Measurements from ENCODE around the gene LDLRAD4. TPM values are rescaled to one million over a fixed set of nuclear protein-coding genes. Genes with fewer than 3 reads are reported as not detected.

The LDLRAD4 gene
- total RNA-seq, 1 experiment from 2014 or later: 15.5 TPM

DNA sequence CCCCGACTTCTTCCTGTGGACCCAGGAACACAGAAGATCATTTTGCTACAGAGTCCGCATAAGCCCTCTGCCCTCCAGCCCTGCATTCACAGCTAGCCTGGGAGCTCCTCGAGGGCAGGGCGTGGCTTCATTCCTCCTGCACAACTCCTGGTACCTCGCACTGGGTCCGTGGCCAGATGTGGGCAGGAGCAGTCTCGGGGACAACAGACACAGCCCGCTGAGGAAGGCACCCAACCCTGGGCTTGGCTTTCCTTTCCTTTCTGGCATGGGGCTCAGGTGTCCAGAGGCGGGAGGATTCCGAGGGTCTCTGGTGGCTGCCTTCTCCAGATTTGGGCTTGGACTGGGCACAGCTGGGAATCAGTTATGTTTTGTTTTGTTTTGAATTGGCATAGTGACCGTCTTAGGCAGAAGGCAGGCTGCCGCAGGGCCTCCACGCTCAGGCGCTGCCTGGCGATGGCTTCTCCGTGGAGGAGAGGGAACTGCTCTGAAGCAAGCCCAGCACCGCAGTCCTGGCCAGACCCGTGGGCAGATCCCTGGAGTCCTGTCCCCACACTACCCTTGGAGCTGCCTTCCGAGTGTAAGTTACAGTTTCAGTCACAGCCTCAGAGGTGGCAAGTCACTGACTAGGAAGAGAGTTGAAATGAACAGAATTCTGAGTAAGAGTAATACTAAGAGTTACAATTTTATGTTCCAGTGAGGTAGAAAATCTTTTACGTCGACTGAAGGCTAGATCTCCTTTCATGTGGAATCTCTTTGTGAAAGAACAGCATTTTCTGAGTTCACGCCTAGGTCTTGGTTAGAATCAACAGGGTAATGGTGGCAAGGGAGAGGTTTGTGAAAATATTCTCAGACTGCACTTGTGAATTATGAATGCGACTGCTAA lies 47.9 kb downstream of the LDLRAD4 start:
- in situ Hi-C loops (cut with HindIII; ENCODE audit: low pct_unique_long_range_greater_than_20kb, low sequenced_read_pairs): no loop called here
- no peak for DNase-seq (ENCODE audit: low read depth, low spot score)

DNA sequence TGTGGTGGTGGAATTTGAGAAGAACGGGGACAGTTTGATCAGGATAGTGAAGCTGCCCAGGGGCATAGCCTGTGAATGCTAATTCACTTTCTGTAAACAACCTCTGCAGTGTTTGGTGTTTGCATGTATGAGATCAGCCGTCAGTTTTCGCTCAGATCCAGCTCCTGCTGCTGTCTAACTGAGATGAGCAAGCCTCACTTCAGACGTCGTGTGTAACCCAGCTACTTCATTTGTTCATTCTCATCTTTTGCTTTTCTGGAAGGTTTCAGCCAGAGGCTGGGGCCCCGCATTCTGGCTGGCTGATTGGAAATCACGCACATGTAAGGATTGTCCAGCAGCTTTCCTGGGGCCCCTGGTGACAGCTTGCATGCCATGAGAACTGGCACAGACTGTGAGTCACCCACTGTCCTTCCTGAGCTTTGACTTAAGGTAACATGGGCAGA lies 48.9 kb downstream of the LDLRAD4 start:
- DNase-seq (ENCODE audit: low read depth, low spot score): peak; percentile 29
- in situ Hi-C loops (cut with HindIII; ENCODE audit: low pct_unique_long_range_greater_than_20kb, low sequenced_read_pairs): no loop called here

DNA sequence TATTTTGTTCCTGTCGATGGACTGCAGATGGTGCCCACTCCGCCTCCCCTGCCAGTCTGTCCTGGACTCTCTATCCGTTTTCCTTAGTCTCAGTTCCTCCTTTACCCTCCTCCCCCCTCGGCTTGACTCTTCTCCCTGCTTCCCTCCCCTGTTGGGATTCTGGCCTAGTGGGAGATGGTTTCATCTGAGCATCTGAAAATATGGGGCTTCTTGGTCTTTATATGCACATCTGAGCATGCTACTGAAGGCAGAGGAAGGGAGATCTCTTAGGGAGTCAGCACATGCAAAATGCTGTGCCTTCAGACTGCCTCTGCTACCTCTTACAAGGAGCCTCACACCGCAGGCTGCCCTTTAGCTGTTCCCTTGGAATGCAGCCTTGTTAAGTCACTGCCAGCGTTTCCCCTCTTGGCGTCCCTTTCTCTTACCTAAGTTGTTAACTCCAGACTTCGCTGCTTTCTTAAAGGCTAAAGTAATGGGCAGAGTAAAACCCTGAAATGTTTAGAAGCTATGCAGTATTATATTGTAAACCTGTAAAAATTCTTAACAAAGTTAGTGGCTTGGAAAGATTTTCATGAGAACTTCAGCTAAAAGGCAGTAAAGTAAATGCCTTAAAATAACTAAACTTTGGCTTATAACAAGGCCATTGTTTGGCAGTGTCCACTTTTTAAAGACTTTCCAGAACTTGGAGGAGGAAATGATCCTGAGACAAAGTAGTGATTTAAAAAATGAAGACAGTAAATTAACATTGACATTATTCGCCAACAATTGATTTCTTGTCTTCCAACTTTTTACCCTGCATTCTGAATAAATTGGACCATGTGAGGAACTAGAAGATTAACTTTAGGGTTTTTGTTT lies 49.8 kb downstream of the LDLRAD4 start:
- in situ Hi-C loops (cut with HindIII; ENCODE audit: low pct_unique_long_range_greater_than_20kb, low sequenced_read_pairs): no loop called here
- DNase-seq (ENCODE audit: low read depth, low spot score): peak; percentile 96

DNA sequence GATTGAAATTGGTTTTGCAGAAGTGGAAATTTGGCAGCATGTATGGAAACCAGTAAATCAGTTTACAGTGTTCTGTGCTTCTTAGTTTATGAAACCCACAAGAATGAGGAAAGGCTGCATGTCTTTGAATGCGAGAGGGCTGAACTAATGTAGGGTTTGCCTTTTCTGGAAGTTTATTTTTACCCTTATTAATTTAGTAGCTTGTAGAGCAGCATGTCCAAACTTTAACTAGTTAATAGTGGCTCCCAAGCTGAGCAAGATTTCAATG lies 50.4 kb downstream of the LDLRAD4 start:
- in situ Hi-C loops (cut with HindIII; ENCODE audit: low pct_unique_long_range_greater_than_20kb, low sequenced_read_pairs): no loop called here

DNA sequence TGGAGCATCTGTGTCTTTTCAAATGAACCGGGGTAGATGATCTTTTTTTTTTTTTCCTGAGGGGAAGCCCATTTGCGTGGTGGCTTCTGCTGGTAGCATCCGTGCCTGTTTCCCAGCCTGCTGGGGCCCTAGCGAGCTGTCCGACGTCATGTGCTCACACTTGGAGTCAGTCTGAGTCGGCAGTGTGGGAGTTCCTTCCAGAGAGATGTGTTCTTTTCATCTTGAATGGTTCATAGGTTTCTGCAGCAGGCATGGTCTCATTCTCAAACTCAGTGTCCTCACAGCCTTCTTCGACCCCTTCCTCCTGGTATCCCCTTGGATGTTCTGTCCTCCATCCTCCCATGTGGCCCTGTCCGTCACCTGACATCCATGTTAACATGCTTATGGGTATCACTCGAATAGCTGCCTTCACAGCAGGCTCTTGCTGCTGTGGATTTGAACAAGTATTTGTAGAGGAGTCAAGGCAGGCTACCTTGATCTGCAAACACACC lies 51.0 kb downstream of the LDLRAD4 start:
- in situ Hi-C loops (cut with HindIII; ENCODE audit: low pct_unique_long_range_greater_than_20kb, low sequenced_read_pairs): no loop called here

More for the DNA sequence above, 50.4 kb downstream of the LDLRAD4 start:
- no peak for DNase-seq (ENCODE audit: low read depth, low spot score)

DNA sequence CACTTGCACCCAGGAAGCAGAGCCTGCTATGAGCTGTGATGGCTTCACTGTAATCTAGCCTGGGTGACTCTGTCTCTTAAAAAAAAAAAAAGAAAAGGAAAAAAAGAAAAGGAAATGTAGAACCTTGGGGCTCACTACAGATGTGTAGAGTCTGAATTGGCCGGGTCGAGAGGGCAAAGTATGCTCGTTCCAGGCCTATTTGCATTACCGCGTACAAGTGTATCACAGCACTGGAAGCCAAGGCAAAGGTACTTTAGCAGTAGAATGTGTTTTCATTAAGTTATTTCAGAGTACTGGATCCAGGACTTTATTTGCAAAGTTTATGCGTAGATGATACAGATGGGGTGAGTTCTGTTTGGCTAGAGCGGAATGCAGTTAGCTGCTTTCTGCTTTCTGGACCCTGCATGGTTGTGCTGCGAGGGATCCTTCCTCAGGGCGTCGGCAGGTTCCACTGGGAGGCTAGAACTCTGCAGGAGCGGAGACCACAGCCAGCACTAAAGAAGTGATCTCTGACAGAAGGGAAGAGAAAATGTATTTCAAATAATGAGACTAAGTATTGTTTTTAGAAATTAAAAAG lies 51.8 kb downstream of the LDLRAD4 start:
- in situ Hi-C loops (cut with HindIII; ENCODE audit: low pct_unique_long_range_greater_than_20kb, low sequenced_read_pairs): no loop called here
- DNase-seq (ENCODE audit: low read depth, low spot score): no peak

More for the DNA sequence above, 51.0 kb downstream of the LDLRAD4 start:
- DNase-seq (ENCODE audit: low read depth, low spot score): peak; percentile 68

DNA sequence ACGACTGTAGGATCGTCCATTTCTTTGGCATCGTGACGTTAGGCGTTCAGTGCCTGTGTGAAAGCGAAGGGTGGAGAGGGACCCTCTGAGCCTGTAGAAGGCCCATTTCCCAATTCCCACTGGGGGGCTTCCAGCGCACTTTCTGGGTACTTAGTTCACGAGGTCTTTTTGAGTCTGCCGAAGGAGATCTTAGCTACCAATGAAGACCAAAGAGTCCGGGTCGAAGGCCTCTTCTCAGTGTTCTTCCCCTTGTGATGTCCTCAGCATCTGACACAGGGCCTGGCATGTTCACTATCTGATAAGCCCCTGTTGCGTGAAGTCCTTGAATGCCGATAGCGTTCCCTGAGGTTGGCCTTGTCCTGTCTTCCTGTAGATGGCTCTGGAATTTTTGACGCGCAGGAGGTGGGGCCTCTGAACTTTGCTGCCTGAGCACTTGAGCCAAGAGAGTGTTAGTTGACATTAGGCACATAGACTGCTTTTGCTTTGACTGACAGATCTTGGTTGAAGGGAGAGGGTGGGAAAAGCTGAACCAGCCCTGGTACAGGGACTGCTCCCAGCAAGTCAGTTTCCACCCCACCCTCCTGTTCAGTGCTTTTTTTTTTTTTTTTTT lies 52.8 kb downstream of the LDLRAD4 start:
- no peak for DNase-seq (ENCODE audit: low read depth, low spot score)
- in situ Hi-C loops (cut with HindIII; ENCODE audit: low pct_unique_long_range_greater_than_20kb, low sequenced_read_pairs): no loop called here

DNA sequence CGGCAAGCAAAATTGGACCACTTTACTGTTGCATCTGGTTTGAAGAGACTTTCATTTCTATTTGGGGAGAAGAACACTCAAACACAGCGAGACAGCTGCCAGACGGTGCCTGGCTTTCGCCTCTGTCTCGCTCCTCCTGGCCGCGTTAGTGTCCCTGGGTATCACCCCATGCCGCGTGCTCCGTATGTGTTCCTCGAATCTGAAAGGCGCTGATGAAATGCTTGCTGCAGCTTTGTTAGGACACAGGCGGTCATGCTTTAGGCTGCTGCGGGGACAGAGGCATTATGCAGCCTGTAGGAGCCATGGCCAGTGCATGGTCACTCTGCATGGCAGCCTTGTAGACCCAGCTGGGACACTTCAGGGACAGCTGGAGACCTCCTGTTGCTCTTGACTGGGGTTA lies 53.9 kb downstream of the LDLRAD4 start:
- DNase-seq (ENCODE audit: low read depth, low spot score): no peak

DNA sequence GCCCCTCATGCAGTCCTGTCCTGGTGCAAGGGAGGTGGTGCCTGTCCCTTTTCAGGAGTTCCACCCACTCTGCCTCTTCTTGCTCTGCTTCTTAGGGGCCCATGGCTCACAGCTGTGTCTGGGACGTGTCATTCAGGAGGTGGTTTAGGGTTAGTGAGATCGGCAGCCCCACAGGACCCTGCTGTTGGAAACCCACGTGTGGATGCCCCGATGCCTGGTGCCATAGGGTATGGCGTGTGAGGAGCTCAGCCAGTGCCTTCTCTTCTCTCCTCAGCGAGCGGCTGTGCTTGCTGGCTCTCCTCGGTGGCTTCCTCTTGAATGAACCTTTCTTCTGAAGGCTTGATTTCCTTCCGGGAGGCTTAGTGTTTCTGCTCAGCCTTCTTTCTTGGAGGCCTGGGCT lies 55.2 kb downstream of the LDLRAD4 start:
- in situ Hi-C loops (cut with HindIII; ENCODE audit: low pct_unique_long_range_greater_than_20kb, low sequenced_read_pairs): no loop called here
- DNase-seq (ENCODE audit: low read depth, low spot score): no peak

More for the DNA sequence above, 53.9 kb downstream of the LDLRAD4 start:
- in situ Hi-C loops (cut with HindIII; ENCODE audit: low pct_unique_long_range_greater_than_20kb, low sequenced_read_pairs): no loop called here

DNA sequence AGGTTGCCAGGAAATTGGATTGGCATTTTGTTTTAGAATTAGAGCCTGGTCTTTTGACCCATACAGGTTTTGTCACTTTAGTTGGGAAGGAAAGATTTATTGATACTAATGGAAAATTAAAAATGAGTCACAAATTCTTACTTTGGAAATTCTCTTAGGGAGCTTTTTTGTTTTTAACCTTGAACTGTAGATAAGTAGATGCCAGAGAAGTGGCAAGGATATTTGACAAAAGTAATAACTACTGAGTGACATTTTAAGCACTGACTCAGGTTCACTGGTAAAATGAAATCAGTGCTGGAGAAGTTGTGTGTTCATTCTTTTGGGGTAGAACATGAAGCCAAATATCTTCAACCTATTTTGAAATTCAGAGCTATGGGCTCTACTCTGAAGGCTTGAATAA lies 56.5 kb downstream of the LDLRAD4 start:
- in situ Hi-C loops (cut with HindIII; ENCODE audit: low pct_unique_long_range_greater_than_20kb, low sequenced_read_pairs): no loop called here
- no peak for DNase-seq (ENCODE audit: low read depth, low spot score)

DNA sequence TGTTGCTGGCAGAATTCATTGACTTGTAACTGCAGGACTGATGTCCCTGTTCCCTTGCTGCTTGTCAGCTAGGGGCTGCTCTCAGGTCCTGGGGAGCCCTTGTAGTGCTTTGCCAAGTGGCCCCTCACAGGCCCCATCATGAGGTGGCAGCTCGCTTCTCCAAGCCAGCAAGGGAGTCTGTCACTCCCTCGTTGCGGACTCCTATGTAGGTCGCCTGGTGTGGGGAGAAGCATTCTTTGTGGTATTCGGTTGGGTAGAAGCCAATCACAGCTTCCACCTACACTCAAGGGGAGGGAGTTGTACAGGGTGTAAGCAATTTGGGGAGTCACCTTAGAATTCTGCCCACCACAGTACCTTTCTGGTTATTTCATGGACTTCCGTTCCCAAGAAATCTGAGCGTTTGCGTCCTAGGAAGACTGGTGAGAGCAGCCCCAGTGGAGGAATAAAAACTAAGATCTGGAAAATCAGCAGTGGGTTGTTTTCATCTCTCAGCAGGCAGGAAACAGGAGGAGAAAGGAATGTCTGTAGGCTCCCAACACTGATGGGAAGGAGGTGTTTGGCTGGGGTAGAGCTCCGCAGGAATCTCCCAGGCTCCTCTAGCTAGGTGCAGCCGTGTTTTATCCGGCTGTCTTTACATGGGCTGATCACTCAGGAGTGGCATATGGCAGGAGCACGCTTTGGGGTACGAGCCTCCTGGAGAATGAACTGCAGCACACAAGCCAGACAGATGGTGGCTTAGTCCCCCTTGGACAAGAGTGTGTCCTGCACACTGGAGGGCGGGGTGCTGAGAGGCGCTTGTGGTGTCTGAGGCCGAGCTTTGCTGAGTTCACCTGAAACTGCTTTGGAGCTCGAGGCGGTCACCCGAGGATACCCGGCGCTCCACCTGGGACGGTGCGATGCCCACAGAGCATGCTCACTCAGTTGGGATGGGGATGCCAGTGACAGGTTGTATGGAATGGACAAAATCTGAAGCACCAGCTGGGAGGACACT lies 58.3 kb downstream of the LDLRAD4 start:
- DNase-seq (ENCODE audit: low read depth, low spot score): no peak
- in situ Hi-C loops (cut with HindIII; ENCODE audit: low pct_unique_long_range_greater_than_20kb, low sequenced_read_pairs): no loop called here

DNA sequence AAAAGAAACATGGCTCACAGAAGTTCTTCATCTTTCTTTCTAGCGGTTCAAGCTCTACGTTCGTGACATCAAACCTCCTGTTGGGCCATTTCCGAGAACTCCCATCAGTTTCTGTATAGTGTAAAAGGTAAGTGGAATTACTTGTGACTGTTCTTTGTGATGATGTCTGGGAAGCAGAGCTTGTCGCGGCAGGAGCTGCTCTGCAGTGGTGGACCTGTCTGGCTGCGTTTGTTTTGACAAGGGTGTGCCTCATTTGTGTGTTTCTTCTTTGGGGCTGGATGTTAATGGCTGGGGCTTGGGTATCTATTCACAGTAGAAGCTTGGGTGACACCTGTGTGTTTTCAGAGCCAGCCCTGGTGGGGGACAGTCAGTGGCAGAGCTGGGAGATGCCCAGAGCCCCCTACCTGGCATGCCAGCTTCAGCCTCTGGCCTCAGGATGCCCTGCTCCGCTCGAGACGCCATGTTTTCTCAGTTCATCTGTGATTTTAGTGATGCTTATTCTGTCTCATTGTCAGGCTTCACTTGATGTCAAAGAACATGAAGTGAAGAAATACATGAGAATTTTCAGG lies 59.6 kb downstream of the LDLRAD4 start:
- in situ Hi-C loops (cut with HindIII; ENCODE audit: low pct_unique_long_range_greater_than_20kb, low sequenced_read_pairs): no loop called here
- no peak for DNase-seq (ENCODE audit: low read depth, low spot score)

DNA sequence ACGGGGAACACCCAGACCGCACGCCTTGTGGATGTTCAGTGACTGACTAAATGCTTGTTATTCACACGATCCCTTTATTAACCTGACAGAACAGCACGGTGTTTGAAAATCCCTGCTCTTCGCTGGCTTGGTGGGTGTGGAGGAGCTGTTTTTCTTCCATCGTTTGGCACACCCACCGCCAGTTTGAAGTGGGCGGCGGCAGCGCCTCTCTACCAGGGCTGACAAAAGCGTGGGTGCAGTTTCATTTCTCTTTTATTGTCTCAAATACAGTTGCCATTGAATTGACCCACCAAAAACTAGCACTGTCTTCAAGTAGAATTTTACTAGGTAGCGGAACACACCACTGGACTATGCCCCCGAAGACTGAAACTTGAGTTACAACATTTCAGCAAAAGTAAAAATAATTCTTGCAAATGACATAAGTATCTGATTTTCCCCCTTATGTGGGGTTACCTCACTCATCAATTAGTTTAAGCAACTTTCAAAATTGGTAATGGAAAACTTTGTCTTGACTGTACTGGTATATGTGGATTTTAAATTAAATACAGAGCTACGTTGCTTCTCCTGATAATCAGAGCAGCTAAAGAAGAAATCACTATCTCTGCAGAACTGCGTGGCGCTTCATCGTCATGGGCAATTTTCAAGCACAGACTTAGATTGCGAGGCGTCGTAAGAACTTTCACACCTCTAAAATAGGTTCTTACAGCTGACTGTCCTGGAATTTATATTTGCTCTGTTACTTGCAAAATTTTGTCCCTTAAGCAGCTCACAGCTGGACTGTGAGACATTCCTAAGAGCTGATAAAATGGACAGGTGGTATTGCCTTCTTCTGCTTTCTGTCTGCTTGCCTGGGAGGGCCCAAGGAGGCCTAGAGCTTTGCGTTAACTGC lies 60.9 kb downstream of the LDLRAD4 start:
- in situ Hi-C loops (cut with HindIII; ENCODE audit: low pct_unique_long_range_greater_than_20kb, low sequenced_read_pairs): no loop called here
- DNase-seq (ENCODE audit: low read depth, low spot score): no peak

DNA sequence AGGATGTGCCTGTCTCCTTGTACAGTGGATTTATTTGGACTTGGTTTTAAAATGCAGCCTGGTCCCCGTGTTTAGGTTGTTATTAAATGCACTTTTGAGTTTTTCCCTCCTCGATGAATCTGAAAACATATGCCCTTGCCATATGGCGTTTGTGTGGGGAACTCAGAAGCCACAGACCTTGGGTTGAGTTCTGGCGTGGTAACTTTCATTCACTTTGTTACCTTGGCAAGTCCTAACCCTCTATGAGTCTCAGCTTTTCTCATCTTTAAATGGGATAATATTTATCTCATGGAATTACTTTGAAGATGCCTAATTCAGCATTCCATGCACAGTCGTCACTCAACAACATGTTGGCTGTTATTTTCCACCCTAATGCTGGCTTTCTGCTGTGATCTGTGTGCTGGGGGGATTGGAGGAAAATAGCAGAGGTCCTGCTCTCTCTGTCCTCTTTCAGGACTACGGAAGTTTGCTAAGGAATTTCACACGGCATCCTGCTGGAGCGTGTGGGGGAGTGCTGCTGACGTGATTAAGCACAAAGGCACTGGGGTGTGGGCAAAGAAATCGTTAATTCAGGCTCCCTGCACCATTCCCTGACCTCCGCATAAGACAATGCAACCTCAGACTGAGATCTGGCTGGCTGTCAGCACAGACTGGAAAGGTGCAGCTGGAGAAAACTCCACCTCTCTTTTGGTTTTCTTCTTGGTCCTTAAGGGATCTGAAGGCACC lies 61.7 kb downstream of the LDLRAD4 start:
- no peak for DNase-seq (ENCODE audit: low read depth, low spot score)
- in situ Hi-C loops (cut with HindIII; ENCODE audit: low pct_unique_long_range_greater_than_20kb, low sequenced_read_pairs): no loop called here

DNA sequence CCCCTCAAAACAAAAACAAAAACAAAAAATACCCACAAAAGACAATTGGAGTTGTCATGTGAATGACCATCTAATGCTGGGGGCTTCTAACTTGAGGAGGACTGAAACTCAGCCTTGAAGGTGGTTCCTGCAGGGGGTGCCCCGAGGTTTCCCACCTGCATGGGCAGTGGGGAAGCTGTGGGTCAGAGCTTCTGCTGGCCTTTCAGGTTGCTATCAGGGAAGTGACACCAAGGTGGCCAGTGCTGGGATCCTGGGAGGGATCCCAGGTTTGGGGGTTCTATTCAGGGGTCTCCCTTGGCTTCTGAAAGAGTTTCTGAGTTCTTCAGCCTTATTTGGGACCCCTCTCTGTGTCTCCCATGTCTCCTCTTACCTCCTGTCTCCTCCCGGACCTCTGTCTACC lies 62.8 kb downstream of the LDLRAD4 start:
- no peak for DNase-seq (ENCODE audit: low read depth, low spot score)
- in situ Hi-C loops (cut with HindIII; ENCODE audit: low pct_unique_long_range_greater_than_20kb, low sequenced_read_pairs): no loop called here

Measured in SK-MEL-5 (cell line).